M059J (cell line): Measurements from ENCODE around the gene PIAS1. TPM values are rescaled to one million over a fixed set of nuclear protein-coding genes. Genes with fewer than 3 reads are reported as not detected.
"Not testable (repeated sequence)": the region's sequence is repeated elsewhere in the genome, so short reads cannot be mapped to it uniquely, and the experiment has no call there.

Experiments
- DNase-seq: peaks from one replicate; pipeline ENCODE4 v3.0.0-alpha.2; 2012; ENCODE audit warnings: low read depth
- total RNA-seq: library from RNA; depleted of rRNA; stranded (reverse); fragments of >200 nt; shearing (Covaris generic); gene quantifications from 2 replicates; pipeline ENCODE4 v1.2.3, GENCODE V29; 2014

The PIAS1 gene
- total RNA-seq, 1 experiment from 2014 or later = 42.1 TPM

DNA sequence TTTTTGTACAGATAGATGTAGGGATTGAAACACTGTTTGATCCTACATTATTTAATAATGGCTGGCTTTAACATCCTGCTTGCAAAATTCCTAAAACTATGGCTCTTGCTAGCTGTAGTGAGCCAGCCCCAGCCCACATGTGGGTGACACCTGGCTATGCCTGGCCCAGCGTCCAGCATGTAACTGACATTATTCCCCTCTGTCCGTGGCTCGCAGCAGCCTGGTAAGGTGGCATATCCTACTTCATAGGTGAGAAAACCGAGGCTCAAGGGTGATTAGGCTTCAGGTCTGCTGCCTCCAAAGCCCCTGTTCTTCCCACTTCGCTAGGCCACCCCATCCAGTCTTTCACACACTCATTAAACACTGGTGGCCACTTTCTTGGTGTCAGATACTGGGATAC lies 149.4 kb downstream of the PIAS1 start:
- no peak for DNase-seq

DNA sequence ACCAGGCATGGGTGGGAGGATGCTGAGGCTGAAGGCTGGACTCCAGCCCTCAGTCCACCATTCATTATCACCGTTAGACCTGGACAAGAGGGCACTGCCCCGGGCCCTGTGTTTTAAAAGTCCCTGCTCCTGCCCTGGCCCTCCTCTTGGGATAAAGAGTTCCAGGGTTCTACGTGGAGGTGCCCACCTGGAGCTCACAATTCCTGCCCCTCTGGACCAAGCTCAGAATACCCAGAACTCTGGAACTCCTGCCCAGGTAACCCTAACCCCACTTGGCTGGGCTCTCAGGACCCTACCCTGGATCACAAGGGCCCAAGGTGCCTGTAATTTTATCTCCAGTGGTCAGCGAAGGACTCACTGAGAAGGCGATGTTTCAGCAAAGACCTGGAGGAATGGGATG lies 149.8 kb downstream of the PIAS1 start:
- no peak for DNase-seq

GRCh38 chr15:68204361-68204760 lies 150.2 kb downstream of the PIAS1 start:
- no peak for DNase-seq

GRCh38 chr15:68204776-68205557 lies 150.9 kb downstream of the PIAS1 start, which contains the start of gene CALML4:
TSS of gene CALML4 (minus strand) at chr15:68205332. CDS start at chr15:68205247, 85 bp downstream.
- peak; percentile 39 for DNase-seq

GRCh38 chr15:68205558-68205944 lies 151.4 kb downstream of the PIAS1 start:
- no peak for DNase-seq

- DNase-seq = no peak
Measured at GRCh38 chr15:68205954-68206539, 151.9 kb downstream of the PIAS1 start.

- DNase-seq = no peak
Measured at GRCh38 chr15:68206711-68207151, 152.6 kb downstream of the PIAS1 start.

DNA sequence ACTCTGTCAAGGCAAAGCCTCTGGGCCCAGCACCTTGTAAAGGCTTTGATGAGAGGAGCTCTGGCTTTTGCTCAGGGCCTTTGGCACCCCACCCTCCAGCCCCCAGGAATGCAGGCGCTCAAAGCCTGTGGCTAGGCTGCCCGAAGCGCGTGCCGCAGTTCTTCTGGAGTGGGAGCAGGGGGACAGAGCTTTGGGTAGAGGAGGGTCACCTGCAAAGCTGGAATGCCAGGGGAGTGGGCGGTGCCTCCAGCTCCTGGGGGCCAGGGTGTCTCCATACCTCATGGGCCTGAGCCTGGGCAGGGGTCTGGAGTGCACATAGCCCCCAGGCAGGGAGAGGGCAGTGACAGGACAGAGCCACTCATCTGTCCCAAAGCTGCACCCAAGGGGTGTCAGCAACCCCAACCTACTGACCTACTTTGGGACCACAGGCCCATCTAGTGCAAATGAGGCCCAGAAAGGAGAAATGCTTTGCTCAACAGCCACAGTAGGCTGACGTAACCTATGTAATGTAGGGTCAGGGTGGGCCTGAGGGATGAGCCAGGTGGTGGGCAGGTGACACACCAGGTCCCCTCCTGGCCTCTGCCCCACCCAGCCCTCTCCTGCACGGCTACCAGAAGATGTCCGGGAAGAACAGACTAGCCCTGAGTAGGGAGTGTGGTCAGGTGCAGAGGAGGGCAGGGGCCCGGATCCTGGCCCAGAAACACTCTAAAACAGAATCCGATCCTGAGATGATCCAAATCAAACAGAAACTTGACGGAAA lies 153.2 kb downstream of the PIAS1 start:
- no peak for DNase-seq

DNA sequence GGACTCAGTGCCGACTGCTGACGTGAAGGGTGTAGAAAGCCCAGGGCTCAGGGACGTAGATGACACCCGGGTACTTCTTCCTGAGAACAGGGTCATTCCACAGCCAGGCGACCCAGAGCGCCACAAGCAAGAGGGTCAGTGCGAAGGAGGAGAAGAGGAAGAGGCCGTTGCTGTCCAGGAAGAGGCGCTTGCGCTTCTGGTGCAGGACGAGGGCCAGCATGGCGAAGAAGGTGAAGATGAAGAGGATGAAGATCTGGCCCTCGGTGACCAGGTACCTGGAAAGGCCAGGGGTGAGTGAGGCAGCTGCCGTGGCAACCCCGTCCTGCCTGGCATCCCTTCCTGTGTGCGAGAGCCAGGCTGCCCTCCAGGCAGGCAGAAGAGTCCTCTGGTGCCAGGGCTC lies 154.0 kb downstream of the PIAS1 start:
- DNase-seq = no peak

DNA sequence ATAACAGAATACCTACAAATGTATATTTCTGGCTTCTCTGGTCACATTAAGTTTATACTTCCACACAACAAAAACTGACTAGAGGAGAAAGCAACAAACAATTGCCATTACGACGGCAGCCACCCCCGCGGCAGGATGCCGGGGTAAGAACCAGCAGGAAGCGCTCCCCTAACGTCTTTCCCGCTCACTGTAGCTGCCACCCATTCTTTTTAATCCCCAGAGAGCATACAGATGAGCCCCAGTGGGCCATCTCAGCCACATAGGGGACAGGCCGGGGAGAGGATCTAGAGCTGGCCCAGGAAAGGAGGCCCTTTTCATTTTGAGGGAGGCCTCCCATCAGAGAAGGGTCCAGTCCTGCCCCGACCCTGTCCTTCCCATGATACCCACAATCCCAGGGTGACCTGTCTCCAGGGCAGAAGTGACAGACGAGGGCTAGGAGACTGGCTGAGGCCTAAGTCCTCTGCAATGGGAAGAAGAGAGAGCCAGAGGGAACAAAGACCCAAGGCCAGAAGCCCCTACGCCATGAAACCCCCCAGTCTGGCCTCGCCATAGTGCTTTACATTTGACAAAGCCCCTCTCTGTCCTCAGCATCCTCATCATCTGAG lies 154.6 kb downstream of the PIAS1 start:
- no peak for DNase-seq

DNA sequence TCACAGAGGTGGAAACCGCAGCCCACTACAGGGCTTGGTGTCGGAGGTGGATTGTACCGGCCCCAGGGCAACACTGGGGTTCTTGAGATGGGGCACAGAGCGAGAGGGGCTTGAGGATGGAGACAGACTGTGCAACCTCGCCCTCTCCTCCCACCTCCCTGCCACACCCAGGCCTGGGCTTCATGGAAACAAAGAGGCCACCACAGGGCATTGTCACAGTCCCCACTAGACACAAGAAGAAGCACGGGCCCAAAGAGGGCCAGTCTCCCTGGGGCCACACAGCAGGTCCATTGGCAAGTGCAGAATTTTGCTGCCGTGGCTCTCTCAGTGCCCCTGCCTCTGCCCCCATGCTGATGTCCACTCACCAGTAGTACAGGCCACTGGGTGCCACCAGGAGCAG lies 155.2 kb downstream of the PIAS1 start:
- DNase-seq = no peak

DNA sequence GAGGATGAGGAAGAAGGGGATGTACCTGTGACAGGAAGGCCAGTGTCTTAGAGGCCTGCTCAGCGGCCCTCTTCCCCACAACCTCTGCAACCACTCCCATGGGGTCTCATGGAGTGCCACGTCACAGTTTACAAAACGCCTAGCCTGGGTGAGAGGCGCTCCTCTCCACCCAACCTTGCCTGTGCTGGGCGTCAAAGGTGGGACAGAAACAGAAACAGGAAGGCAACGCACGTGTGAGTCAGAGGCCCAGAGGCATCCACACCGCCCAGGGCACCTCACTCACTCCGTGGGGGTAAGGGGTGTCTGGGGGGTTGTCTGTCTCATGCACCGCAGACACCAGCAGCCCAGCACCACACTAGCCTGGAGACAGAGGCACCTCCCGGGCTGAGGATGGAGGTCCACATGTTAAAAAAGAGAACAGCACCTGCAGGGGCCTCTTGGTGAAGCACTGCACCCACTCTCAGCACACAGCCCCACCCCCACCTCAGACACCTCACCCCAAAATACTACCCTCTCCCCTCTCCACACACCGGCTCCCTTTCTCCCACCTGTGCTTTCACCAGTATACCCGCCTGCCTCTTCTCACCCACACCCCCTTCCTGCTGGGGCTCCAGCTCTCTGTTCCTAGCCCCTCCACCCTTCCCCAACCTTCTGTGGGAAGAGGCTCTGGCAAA lies 155.8 kb downstream of the PIAS1 start:
- peak; percentile 51 for DNase-seq

GRCh38 chr15:68210409-68210756 lies 156.3 kb downstream of the PIAS1 start:
- no peak for DNase-seq

- no peak for DNase-seq
Measured at GRCh38 chr15:68210821-68211655, 156.9 kb downstream of the PIAS1 start.

DNA sequence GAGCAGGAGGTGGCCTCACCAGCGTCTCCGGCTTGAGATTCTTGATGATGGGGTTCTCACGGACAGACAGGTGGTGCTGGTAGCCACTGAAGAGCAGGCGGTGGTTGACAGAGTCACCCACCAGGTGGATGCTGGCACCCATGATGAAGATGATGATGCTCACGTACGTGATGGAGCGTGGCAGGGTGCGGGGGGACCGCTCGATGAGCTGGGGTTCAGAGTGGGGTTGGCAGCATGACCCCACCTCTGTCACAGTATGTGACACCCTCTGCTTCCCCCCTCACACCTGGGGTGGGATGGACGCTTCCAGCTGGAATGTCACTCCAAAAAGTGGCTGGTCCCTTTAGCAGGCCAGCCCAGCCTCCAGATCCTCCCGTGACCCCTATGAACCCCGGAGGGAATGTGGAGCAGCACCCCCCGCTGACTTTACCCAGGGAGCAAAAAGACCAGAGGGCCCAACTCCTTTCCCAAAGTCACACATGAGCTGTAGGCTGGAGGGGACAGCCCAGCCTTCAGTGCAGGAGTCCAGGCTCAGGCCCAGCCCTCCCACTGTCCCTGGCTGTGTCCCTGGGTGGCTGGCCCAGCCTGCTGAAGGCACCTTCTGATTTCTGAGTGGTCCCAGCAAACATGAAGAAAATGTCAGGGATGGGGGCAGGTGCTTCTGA lies 157.7 kb downstream of the PIAS1 start:
- no peak for DNase-seq

DNA sequence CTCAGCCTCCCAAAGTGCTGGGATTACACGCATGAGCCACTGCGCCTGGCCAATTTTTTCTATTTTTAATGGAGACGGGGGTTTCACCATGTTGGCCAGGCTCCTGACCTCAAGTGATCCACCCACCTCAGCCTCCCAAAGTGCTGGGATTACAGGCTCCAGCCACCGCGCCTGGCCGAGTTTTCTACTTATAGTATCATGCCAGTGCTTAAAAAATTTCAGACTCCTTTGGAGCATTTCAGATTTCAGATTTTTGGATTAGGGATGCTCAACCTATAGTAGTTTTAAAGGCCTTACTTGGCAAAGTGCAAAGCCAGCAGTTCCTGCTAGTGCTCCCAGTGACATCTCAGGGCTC lies 159.4 kb downstream of the PIAS1 start:
- DNase-seq = not testable (repeated sequence)

DNA sequence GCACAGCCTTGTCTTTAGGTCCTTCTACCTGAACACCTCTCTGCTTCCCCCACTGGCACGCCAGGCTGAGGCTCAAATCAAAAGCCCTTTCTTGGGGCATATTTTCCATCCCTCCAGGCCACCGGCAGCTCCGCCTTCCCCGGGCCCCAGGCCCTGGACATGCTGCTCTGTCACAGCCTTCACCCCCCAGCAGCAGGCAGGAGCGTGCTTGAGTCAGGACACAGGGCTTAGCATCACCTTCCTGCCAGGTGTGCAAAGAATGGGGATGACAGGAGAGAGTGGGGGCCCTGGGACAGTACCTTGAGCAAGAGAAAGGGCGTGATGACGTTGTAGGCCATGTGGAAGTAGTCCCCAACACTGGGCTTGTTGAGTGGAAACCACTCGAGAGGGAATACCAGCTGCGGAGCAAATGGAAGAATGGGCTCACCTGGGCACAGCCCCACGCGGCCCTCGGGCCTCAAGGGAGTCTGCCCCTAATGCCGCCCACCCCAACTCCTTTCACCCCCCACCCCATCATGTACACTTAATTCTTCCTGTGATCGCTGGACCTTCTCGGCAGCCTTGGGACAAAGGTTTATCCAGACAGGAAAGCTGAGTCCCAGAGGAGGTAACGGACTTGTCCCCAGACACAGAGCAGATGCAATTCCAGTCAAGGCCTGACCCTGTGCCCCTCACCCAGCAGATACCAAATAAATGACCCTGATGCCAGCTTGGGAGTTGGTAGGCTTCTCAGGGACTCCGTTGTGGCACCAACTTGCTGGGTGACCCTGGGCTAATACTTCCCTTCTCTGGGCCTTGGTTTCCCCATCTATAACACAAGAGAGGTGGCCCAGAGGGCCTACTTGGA lies 160.1 kb downstream of the PIAS1 start:
- DNase-seq = no peak

DNA sequence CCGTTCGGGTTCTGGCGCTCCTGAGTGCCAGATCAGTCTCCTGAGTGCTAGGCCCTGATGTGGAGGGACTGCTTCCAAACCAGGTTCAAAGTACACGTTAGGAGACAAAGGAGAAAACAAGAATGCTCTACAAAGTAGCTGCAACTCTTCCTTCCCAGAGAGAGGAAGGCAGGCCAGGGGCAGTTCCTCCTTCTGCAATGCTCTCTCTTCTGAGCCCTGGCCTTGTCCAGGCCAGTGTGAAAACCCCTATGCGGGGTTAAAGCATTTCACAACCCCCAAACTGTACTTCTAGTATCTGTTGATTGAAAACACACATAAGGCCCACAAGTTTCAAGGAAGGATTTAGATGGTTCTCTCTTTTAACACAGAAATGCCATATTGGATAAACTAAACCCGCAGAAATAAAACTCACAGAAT lies 160.7 kb downstream of the PIAS1 start:
- DNase-seq = no peak

DNA sequence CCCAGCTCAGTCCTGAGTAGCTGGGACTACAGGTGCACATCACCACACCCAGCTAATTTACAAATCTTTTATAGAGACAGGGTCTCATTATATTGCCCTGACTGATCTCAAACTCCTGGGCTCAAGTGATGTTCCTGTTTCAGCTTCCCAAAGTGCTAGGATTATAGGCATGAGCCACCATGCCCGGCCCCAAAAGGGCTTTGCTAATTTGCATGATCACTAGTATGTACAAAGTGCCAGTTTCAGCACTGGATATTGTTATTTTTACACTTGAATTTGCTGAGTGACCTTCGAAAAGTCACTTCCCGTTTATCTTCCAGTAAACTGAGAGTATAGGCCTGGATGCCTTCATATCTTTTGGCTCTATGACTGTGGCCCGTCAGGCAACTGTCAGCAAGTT lies 163.2 kb downstream of the PIAS1 start:
- DNase-seq = no peak
